ENCODE measurements around the gene POLR3B. TPM values are rescaled to one million over a fixed set of nuclear protein-coding genes. Genes with fewer than 3 reads are reported as not detected.
"Not testable (repeated sequence)": the region's sequence is repeated elsewhere in the genome, so short reads cannot be mapped to it uniquely, and the experiment has no call there.

The POLR3B gene
- total RNA-seq, 1 experiment from 2014 or later: 10.0 TPM

GRCh38 chr12:106461730-106462129 lies 104.2 kb downstream of the POLR3B start:
- no peak overlapping the region for H3K4me3 ChIP-seq (ENCODE audit: low read length)
- no peak for DNase-seq
- no peaks in the 10 kb centered on the region for H3K79me2 ChIP-seq (ENCODE audit: low read length)
- H3K27me3 ChIP-seq (ENCODE audit: low read length): no peaks in the 10 kb centered on the region
- no peaks in the 10 kb centered on the region for H4K20me1 ChIP-seq (ENCODE audit: insufficient read depth, low read depth, low read length)
- no peak overlapping the region for H3K9ac ChIP-seq (ENCODE audit: low read length)
- H3K27ac ChIP-seq (ENCODE audit: low read length): no peak overlapping the region
- H3K4me1 ChIP-seq (ENCODE audit: low read length): no peaks in the 10 kb centered on the region
- H3K9me2 ChIP-seq (replicated peaks; ENCODE audit: insufficient read depth, low read length): no peaks in the 10 kb centered on the region
- H3K36me3 ChIP-seq (ENCODE audit: insufficient read depth, low read length): peaks cover 14% of the 10 kb centered on the region; the same call in 1 of the 2 replicates
- H3K9me3 ChIP-seq (ENCODE audit: low read length): no peaks in the 10 kb centered on the region
- no peak overlapping the region for H3K4me2 ChIP-seq (ENCODE audit: low read depth, low read length, poor library complexity, severe bottlenecking)
- H2AFZ ChIP-seq (ENCODE audit: low read length): no peak overlapping the region

GRCh38 chr12:106465605-106466004 lies 108.1 kb downstream of the POLR3B start:
- H3K4me1 ChIP-seq (ENCODE audit: low read length); DNase-seq; H3K27ac ChIP-seq (ENCODE audit: low read length); H3K9ac ChIP-seq (ENCODE audit: low read length); H3K9me2 ChIP-seq (replicated peaks; ENCODE audit: insufficient read depth, low read length); H3K27me3 ChIP-seq (ENCODE audit: low read length); H3K9me3 ChIP-seq (ENCODE audit: low read length); H3K79me2 ChIP-seq (ENCODE audit: low read length); H2AFZ ChIP-seq (ENCODE audit: low read length); H3K4me2 ChIP-seq (ENCODE audit: low read depth, low read length, poor library complexity, severe bottlenecking); H3K36me3 ChIP-seq (ENCODE audit: insufficient read depth, low read length); H3K4me3 ChIP-seq (ENCODE audit: low read length); H4K20me1 ChIP-seq (ENCODE audit: insufficient read depth, low read depth, low read length): not testable (repeated sequence)

GRCh38 chr12:106475662-106476061 lies 118.1 kb downstream of the POLR3B start:
- H3K4me3 ChIP-seq (ENCODE audit: low read length); H3K9me2 ChIP-seq (replicated peaks; ENCODE audit: insufficient read depth, low read length); H3K36me3 ChIP-seq (ENCODE audit: insufficient read depth, low read length); H3K9ac ChIP-seq (ENCODE audit: low read length); DNase-seq; H3K27me3 ChIP-seq (ENCODE audit: low read length); H3K27ac ChIP-seq (ENCODE audit: low read length); H3K9me3 ChIP-seq (ENCODE audit: low read length); H3K4me2 ChIP-seq (ENCODE audit: low read depth, low read length, poor library complexity, severe bottlenecking); H2AFZ ChIP-seq (ENCODE audit: low read length); H3K79me2 ChIP-seq (ENCODE audit: low read length); H3K4me1 ChIP-seq (ENCODE audit: low read length); H4K20me1 ChIP-seq (ENCODE audit: insufficient read depth, low read depth, low read length): not testable (repeated sequence)

- H3K27ac ChIP-seq (ENCODE audit: low read length); DNase-seq; H3K79me2 ChIP-seq (ENCODE audit: low read length); H3K4me2 ChIP-seq (ENCODE audit: low read depth, low read length, poor library complexity, severe bottlenecking); H3K9me2 ChIP-seq (replicated peaks; ENCODE audit: insufficient read depth, low read length); H3K4me3 ChIP-seq (ENCODE audit: low read length); H4K20me1 ChIP-seq (ENCODE audit: insufficient read depth, low read depth, low read length); H3K36me3 ChIP-seq (ENCODE audit: insufficient read depth, low read length); H3K4me1 ChIP-seq (ENCODE audit: low read length); H3K9ac ChIP-seq (ENCODE audit: low read length); H3K9me3 ChIP-seq (ENCODE audit: low read length); H2AFZ ChIP-seq (ENCODE audit: low read length); H3K27me3 ChIP-seq (ENCODE audit: low read length): not testable (repeated sequence)
These were observed 120.1 kb downstream of the POLR3B start for GRCh38 chr12:106477627-106478026.

- Histone ChIP-seq H3K36me3 (ENCODE audit: insufficient read depth, low read length) (no peaks in the 10 kb centered on the region), H4K20me1 (ENCODE audit: insufficient read depth, low read depth, low read length) (no peaks in the 10 kb centered on the region), H3K4me3 (ENCODE audit: low read length) (no peak overlapping the region), H3K4me2 (ENCODE audit: low read depth, low read length, poor library complexity, severe bottlenecking) (no peak overlapping the region), H2AFZ (ENCODE audit: low read length) (no peak overlapping the region), H3K27me3 (ENCODE audit: low read length) (no peaks in the 10 kb centered on the region), H3K9me2 (replicated peaks; ENCODE audit: insufficient read depth, low read length) (no peaks in the 10 kb centered on the region), H3K79me2 (ENCODE audit: low read length) (no peaks in the 10 kb centered on the region), H3K4me1 (ENCODE audit: low read length) (no peaks in the 10 kb centered on the region), H3K9me3 (ENCODE audit: low read length) (no peaks in the 10 kb centered on the region), H3K27ac (ENCODE audit: low read length) (no peak overlapping the region), H3K9ac (ENCODE audit: low read length) (no peak overlapping the region)
- no peak for DNase-seq
These were observed 122.7 kb downstream of the POLR3B start for GRCh38 chr12:106480251-106480650.

GRCh38 chr12:106481246-106481645 lies 123.7 kb downstream of the POLR3B start:
- H3K27me3 ChIP-seq (ENCODE audit: low read length): no peaks in the 10 kb centered on the region
- H3K4me2 ChIP-seq (ENCODE audit: low read depth, low read length, poor library complexity, severe bottlenecking): no peak overlapping the region
- no peak overlapping the region for H3K9ac ChIP-seq (ENCODE audit: low read length)
- H3K4me3 ChIP-seq (ENCODE audit: low read length): no peak overlapping the region
- H3K27ac ChIP-seq (ENCODE audit: low read length): no peak overlapping the region
- H2AFZ ChIP-seq (ENCODE audit: low read length): no peak overlapping the region
- no peaks in the 10 kb centered on the region for H4K20me1 ChIP-seq (ENCODE audit: insufficient read depth, low read depth, low read length)
- no peaks in the 10 kb centered on the region for H3K36me3 ChIP-seq (ENCODE audit: insufficient read depth, low read length)
- H3K4me1 ChIP-seq (ENCODE audit: low read length): no peaks in the 10 kb centered on the region
- no peaks in the 10 kb centered on the region for H3K79me2 ChIP-seq (ENCODE audit: low read length)
- no peak for DNase-seq
- no peaks in the 10 kb centered on the region for H3K9me3 ChIP-seq (ENCODE audit: low read length)
- no peaks in the 10 kb centered on the region for H3K9me2 ChIP-seq (replicated peaks; ENCODE audit: insufficient read depth, low read length)

GRCh38 chr12:106487664-106488063 lies 130.1 kb downstream of the POLR3B start:
- no peaks in the 10 kb centered on the region for H3K9me2 ChIP-seq (replicated peaks; ENCODE audit: insufficient read depth, low read length)
- no peak overlapping the region for H3K4me2 ChIP-seq (ENCODE audit: low read depth, low read length, poor library complexity, severe bottlenecking)
- no peak overlapping the region for H3K9ac ChIP-seq (ENCODE audit: low read length)
- no peak overlapping the region for H2AFZ ChIP-seq (ENCODE audit: low read length)
- H4K20me1 ChIP-seq (ENCODE audit: insufficient read depth, low read depth, low read length): no peaks in the 10 kb centered on the region
- H3K4me3 ChIP-seq (ENCODE audit: low read length): no peak overlapping the region
- H3K79me2 ChIP-seq (ENCODE audit: low read length): no peaks in the 10 kb centered on the region
- DNase-seq: no peak
- no peaks in the 10 kb centered on the region for H3K9me3 ChIP-seq (ENCODE audit: low read length)
- H3K4me1 ChIP-seq (ENCODE audit: low read length): no peaks in the 10 kb centered on the region
- no peaks in the 10 kb centered on the region for H3K27me3 ChIP-seq (ENCODE audit: low read length)
- no peaks in the 10 kb centered on the region for H3K36me3 ChIP-seq (ENCODE audit: insufficient read depth, low read length)
- no peak overlapping the region for H3K27ac ChIP-seq (ENCODE audit: low read length)

GRCh38 chr12:106488884-106489283 lies 131.3 kb downstream of the POLR3B start:
- Histone ChIP-seq H3K27ac (ENCODE audit: low read length) (no peak overlapping the region), H3K9me2 (replicated peaks; ENCODE audit: insufficient read depth, low read length) (no peaks in the 10 kb centered on the region), H3K9ac (ENCODE audit: low read length) (no peak overlapping the region), H3K4me3 (ENCODE audit: low read length) (no peak overlapping the region), H3K27me3 (ENCODE audit: low read length) (no peaks in the 10 kb centered on the region), H3K4me1 (ENCODE audit: low read length) (no peaks in the 10 kb centered on the region), H3K4me2 (ENCODE audit: low read depth, low read length, poor library complexity, severe bottlenecking) (no peak overlapping the region), H4K20me1 (ENCODE audit: insufficient read depth, low read depth, low read length) (no peaks in the 10 kb centered on the region), H3K79me2 (ENCODE audit: low read length) (no peaks in the 10 kb centered on the region), H2AFZ (ENCODE audit: low read length) (no peak overlapping the region), H3K36me3 (ENCODE audit: insufficient read depth, low read length) (no peaks in the 10 kb centered on the region), H3K9me3 (ENCODE audit: low read length) (no peaks in the 10 kb centered on the region)
- DNase-seq: no peak

- Histone ChIP-seq H3K4me2 (ENCODE audit: low read depth, low read length, poor library complexity, severe bottlenecking) (no peak overlapping the region), H3K9ac (ENCODE audit: low read length) (no peak overlapping the region), H3K27me3 (ENCODE audit: low read length) (no peaks in the 10 kb centered on the region), H3K9me2 (replicated peaks; ENCODE audit: insufficient read depth, low read length) (no peaks in the 10 kb centered on the region), H3K36me3 (ENCODE audit: insufficient read depth, low read length) (no peaks in the 10 kb centered on the region), H4K20me1 (ENCODE audit: insufficient read depth, low read depth, low read length) (no peaks in the 10 kb centered on the region), H3K9me3 (ENCODE audit: low read length) (no peaks in the 10 kb centered on the region), H3K4me3 (ENCODE audit: low read length) (no peak overlapping the region), H2AFZ (ENCODE audit: low read length) (no peak overlapping the region), H3K27ac (ENCODE audit: low read length) (no peak overlapping the region), H3K79me2 (ENCODE audit: low read length) (no peaks in the 10 kb centered on the region), H3K4me1 (ENCODE audit: low read length) (no peaks in the 10 kb centered on the region)
- DNase-seq: no peak
These were observed 132.7 kb downstream of the POLR3B start for GRCh38 chr12:106490264-106490663.
